ENCODE results near the gene LHFPL2. TPM values are rescaled to one million over a fixed set of nuclear protein-coding genes. Genes with fewer than 3 reads are reported as not detected.
"Not testable (repeated sequence)": the region's sequence is repeated elsewhere in the genome, so short reads cannot be mapped to it uniquely, and the experiment has no call there.

Gene LHFPL2
- total RNA-seq, 2 experiments from 2014 or later = not detected

GRCh38 chr5:78630047-78630446 is 18.5 kb downstream of the LHFPL2 start:
- Mint-ChIP-seq H3K4me3 (no peak overlapping the region), H3K27me3 (peaks cover 22% of the 10 kb centered on the region), H3K27ac (no peak overlapping the region), H3K4me1 (no peaks in the 10 kb centered on the region), H3K9me3 (ENCODE audit: low read depth) (no peaks in the 10 kb centered on the region), H3K36me3 (no peaks in the 10 kb centered on the region)
- CTCF ChIA-PET = no interaction called here
- ATAC-seq (no peak), DNase-seq (no peak)

GRCh38 chr5:78629624-78630023 is 18.9 kb downstream of the LHFPL2 start:
- CTCF ChIA-PET = no interaction called here
- Mint-ChIP-seq H3K27ac (no peak overlapping the region), H3K9me3 (ENCODE audit: low read depth) (no peaks in the 10 kb centered on the region), H3K36me3 (no peaks in the 10 kb centered on the region), H3K4me1 (no peaks in the 10 kb centered on the region), H3K27me3 (peaks cover 22% of the 10 kb centered on the region), H3K4me3 (no peak overlapping the region)
- ATAC-seq = no peak
- no peak for DNase-seq

GRCh38 chr5:78628270-78628992 is 20.1 kb downstream of the LHFPL2 start:
- Mint-ChIP-seq H3K36me3 (no peaks in the 10 kb centered on the region), H3K4me3 (no peak overlapping the region), H3K9me3 (ENCODE audit: low read depth) (no peaks in the 10 kb centered on the region), H3K4me1 (no peaks in the 10 kb centered on the region), H3K27me3 (peaks cover 22% of the 10 kb centered on the region), H3K27ac (no peak overlapping the region)
- CTCF ChIA-PET = no interaction called here
- no peak for ATAC-seq
- no peak for DNase-seq

- no peaks in the 10 kb centered on the region for H3K4me1 Mint-ChIP-seq
- DNase-seq (no peak), ATAC-seq (no peak)
- H3K9me3 Mint-ChIP-seq (ENCODE audit: low read depth) = no peaks in the 10 kb centered on the region
- CTCF ChIA-PET = no interaction called here
- H3K27ac Mint-ChIP-seq = no peak overlapping the region
- H3K36me3 Mint-ChIP-seq = no peaks in the 10 kb centered on the region
- no peak overlapping the region for H3K4me3 Mint-ChIP-seq
- peaks cover 22% of the 10 kb centered on the region for H3K27me3 Mint-ChIP-seq
These were observed 20.8 kb downstream of the LHFPL2 start for GRCh38 chr5:78627766-78628165.

- DNase-seq (no peak), ATAC-seq (no peak)
- H3K4me3 Mint-ChIP-seq = no peak overlapping the region
- H3K36me3 Mint-ChIP-seq = no peaks in the 10 kb centered on the region
- no peak overlapping the region for H3K27ac Mint-ChIP-seq
- H3K9me3 Mint-ChIP-seq (ENCODE audit: low read depth) = no peaks in the 10 kb centered on the region
- CTCF ChIA-PET = no interaction called here
- H3K4me1 Mint-ChIP-seq = no peaks in the 10 kb centered on the region
- peaks cover 22% of the 10 kb centered on the region for H3K27me3 Mint-ChIP-seq
These were observed 21.4 kb downstream of the LHFPL2 start for GRCh38 chr5:78627175-78627574.

GRCh38 chr5:78626009-78626571 is 22.5 kb downstream of the LHFPL2 start:
- no peak overlapping the region for H3K27ac Mint-ChIP-seq
- H3K9me3 Mint-ChIP-seq (ENCODE audit: low read depth) = no peaks in the 10 kb centered on the region
- H3K27me3 Mint-ChIP-seq = peaks cover 23% of the 10 kb centered on the region
- H3K4me1 Mint-ChIP-seq = no peaks in the 10 kb centered on the region
- DNase-seq = no peak
- CTCF ChIA-PET = no interaction called here
- ATAC-seq = no peak
- H3K36me3 Mint-ChIP-seq = no peaks in the 10 kb centered on the region
- H3K4me3 Mint-ChIP-seq = no peak overlapping the region

GRCh38 chr5:78624992-78625391 is 23.6 kb downstream of the LHFPL2 start:
- H3K9me3 Mint-ChIP-seq (ENCODE audit: low read depth) = no peaks in the 10 kb centered on the region
- H3K4me3 Mint-ChIP-seq = no peak overlapping the region
- peaks cover 21% of the 10 kb centered on the region for H3K27me3 Mint-ChIP-seq
- no peak overlapping the region for H3K27ac Mint-ChIP-seq
- no peak for ATAC-seq
- H3K36me3 Mint-ChIP-seq = no peaks in the 10 kb centered on the region
- no peaks in the 10 kb centered on the region for H3K4me1 Mint-ChIP-seq
- CTCF ChIA-PET = no interaction called here
- DNase-seq = no peak

- peaks cover 21% of the 10 kb centered on the region for H3K27me3 Mint-ChIP-seq
- no peaks in the 10 kb centered on the region for H3K9me3 Mint-ChIP-seq (ENCODE audit: low read depth)
- H3K27ac Mint-ChIP-seq = no peak overlapping the region
- H3K4me3 Mint-ChIP-seq = no peak overlapping the region
- no peak for DNase-seq
- H3K4me1 Mint-ChIP-seq = no peaks in the 10 kb centered on the region
- CTCF ChIA-PET = no interaction called here
- ATAC-seq = no peak
- no peaks in the 10 kb centered on the region for H3K36me3 Mint-ChIP-seq
These were observed 24.5 kb downstream of the LHFPL2 start for GRCh38 chr5:78624011-78624541.

- no peak overlapping the region for H3K27ac Mint-ChIP-seq
- H3K9me3 Mint-ChIP-seq (ENCODE audit: low read depth) = no peaks in the 10 kb centered on the region
- ATAC-seq = no peak
- H3K4me1 Mint-ChIP-seq = no peaks in the 10 kb centered on the region
- no peak overlapping the region for H3K4me3 Mint-ChIP-seq
- peaks cover 13% of the 10 kb centered on the region for H3K27me3 Mint-ChIP-seq
- CTCF ChIA-PET = no interaction called here
- no peaks in the 10 kb centered on the region for H3K36me3 Mint-ChIP-seq
- DNase-seq = no peak
These were observed 26.1 kb downstream of the LHFPL2 start for GRCh38 chr5:78622302-78622971.

GRCh38 chr5:78621291-78621738 is 27.3 kb downstream of the LHFPL2 start:
- CTCF ChIA-PET = no interaction called here
- Mint-ChIP-seq H3K27ac (no peak overlapping the region), H3K4me3 (no peak overlapping the region), H3K9me3 (ENCODE audit: low read depth) (no peaks in the 10 kb centered on the region), H3K36me3 (no peaks in the 10 kb centered on the region), H3K4me1 (no peaks in the 10 kb centered on the region), H3K27me3 (peaks cover 11% of the 10 kb centered on the region)
- DNase-seq (no peak), ATAC-seq (no peak)

- H3K9me3 Mint-ChIP-seq (ENCODE audit: low read depth); ATAC-seq; H3K27ac Mint-ChIP-seq; CTCF ChIA-PET; H3K36me3 Mint-ChIP-seq; DNase-seq; H3K4me3 Mint-ChIP-seq; H3K4me1 Mint-ChIP-seq: not testable (repeated sequence)
- peaks cover 15% of the 10 kb centered on the region for H3K27me3 Mint-ChIP-seq
These were observed 28.5 kb downstream of the LHFPL2 start for GRCh38 chr5:78620119-78620518.

- no peak overlapping the region for H3K4me3 Mint-ChIP-seq
- H3K4me1 Mint-ChIP-seq = no peaks in the 10 kb centered on the region
- H3K27me3 Mint-ChIP-seq = peaks cover 30% of the 10 kb centered on the region
- ATAC-seq (no peak), DNase-seq (no peak)
- CTCF ChIA-PET = no interaction called here
- H3K36me3 Mint-ChIP-seq = no peaks in the 10 kb centered on the region
- no peaks in the 10 kb centered on the region for H3K9me3 Mint-ChIP-seq (ENCODE audit: low read depth)
- no peak overlapping the region for H3K27ac Mint-ChIP-seq
These were observed 30.3 kb downstream of the LHFPL2 start for GRCh38 chr5:78618303-78618702.

- Mint-ChIP-seq H3K27me3 (peaks cover 34% of the 10 kb centered on the region), H3K36me3 (no peaks in the 10 kb centered on the region), H3K27ac (no peak overlapping the region), H3K4me1 (no peaks in the 10 kb centered on the region), H3K4me3 (no peak overlapping the region), H3K9me3 (ENCODE audit: low read depth) (no peaks in the 10 kb centered on the region)
- DNase-seq (no peak), ATAC-seq (no peak)
- CTCF ChIA-PET = no interaction called here
These were observed 32.9 kb downstream of the LHFPL2 start for GRCh38 chr5:78615697-78616096.

- no peaks in the 10 kb centered on the region for H3K36me3 Mint-ChIP-seq
- no peaks in the 10 kb centered on the region for H3K4me1 Mint-ChIP-seq
- peaks cover 31% of the 10 kb centered on the region for H3K27me3 Mint-ChIP-seq
- H3K4me3 Mint-ChIP-seq = no peak overlapping the region
- CTCF ChIA-PET = no interaction called here
- H3K27ac Mint-ChIP-seq = no peak overlapping the region
- H3K9me3 Mint-ChIP-seq (ENCODE audit: low read depth) = no peaks in the 10 kb centered on the region
- DNase-seq (no peak), ATAC-seq (no peak)
These were observed 33.8 kb downstream of the LHFPL2 start for GRCh38 chr5:78614816-78615215.

Measured in activated CD8-positive, alpha-beta memory T cell treated with anti-CD3 and anti-CD28 coated beads, Interleukin-2, amount 10 ng/mL, durations not matched to agents 7 days and 5 days (primary cell).